PFSK-1 (cell line): Measurements from ENCODE around the gene CALHM3.

Experiments used
- FOXP2 ChIP-seq: optimal IDR thresholded peaks from 2 replicates; pipeline ENCODE3; 2011; ENCODE audit warnings: borderline replicate concordance, control low read depth, inconsistent platforms; ENCODE audit not compliant: insufficient read depth; ENCODE audit errors: extremely low read length, extremely low read depth
- POLR2AphosphoS5 ChIP-seq: IDR thresholded peaks from 2 replicates; pipeline ENCODE4 v1.6.1; 2012; ENCODE audit warnings: low read depth, mild to moderate bottlenecking, control low read depth, low read length, moderate library complexity
- SIN3A ChIP-seq: IDR thresholded peaks from 2 replicates; pipeline ENCODE4 v1.6.1; 2012; ENCODE audit warnings: mild to moderate bottlenecking, low read length, moderate library complexity, borderline replicate concordance; ENCODE audit not compliant: insufficient read depth
- TAF1 ChIP-seq: IDR thresholded peaks from 2 replicates; pipeline ENCODE4 v1.6.1; 2012; ENCODE audit warnings: low read length, control low read depth, borderline replicate concordance; ENCODE audit not compliant: insufficient read depth
- TF ChIP-seq, protein P1 (sequence below), 2 experiments: IDR thresholded peaks; 2 replicates each; pipeline versions ENCODE4 v1.6.1 to v1.8.0; 2011 to 2012; ENCODE audit warnings: low read depth in 2 of 2, low read length in 2 of 2, control low read depth in 1 of 2, inconsistent platforms in 1 of 2, mild to moderate bottlenecking in 1 of 2, moderate library complexity in 1 of 2; ENCODE audit not compliant: insufficient read depth in 1 of 2

Gene CALHM3

GRCh38 chr10:103447187-103447586, 31.9 kb downstream of the CALHM3 start:
- TF ChIP-seq FOXP2 = no peak
- TF ChIP-seq, protein P1, sequence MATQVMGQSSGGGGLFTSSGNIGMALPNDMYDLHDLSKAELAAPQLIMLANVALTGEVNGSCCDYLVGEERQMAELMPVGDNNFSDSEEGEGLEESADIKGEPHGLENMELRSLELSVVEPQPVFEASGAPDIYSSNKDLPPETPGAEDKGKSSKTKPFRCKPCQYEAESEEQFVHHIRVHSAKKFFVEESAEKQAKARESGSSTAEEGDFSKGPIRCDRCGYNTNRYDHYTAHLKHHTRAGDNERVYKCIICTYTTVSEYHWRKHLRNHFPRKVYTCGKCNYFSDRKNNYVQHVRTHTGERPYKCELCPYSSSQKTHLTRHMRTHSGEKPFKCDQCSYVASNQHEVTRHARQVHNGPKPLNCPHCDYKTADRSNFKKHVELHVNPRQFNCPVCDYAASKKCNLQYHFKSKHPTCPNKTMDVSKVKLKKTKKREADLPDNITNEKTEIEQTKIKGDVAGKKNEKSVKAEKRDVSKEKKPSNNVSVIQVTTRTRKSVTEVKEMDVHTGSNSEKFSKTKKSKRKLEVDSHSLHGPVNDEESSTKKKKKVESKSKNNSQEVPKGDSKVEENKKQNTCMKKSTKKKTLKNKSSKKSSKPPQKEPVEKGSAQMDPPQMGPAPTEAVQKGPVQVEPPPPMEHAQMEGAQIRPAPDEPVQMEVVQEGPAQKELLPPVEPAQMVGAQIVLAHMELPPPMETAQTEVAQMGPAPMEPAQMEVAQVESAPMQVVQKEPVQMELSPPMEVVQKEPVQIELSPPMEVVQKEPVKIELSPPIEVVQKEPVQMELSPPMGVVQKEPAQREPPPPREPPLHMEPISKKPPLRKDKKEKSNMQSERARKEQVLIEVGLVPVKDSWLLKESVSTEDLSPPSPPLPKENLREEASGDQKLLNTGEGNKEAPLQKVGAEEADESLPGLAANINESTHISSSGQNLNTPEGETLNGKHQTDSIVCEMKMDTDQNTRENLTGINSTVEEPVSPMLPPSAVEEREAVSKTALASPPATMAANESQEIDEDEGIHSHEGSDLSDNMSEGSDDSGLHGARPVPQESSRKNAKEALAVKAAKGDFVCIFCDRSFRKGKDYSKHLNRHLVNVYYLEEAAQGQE (IDR thresholded peaks at IDR 0.05; ENCODE audit: insufficient read depth in 1 of 2, low read depth in 2 of 2, low read length in 2 of 2) = no peak
- no peak for TF ChIP-seq POLR2AphosphoS5

GRCh38 chr10:103445767-103446567, 33.1 kb downstream of the CALHM3 start:
- TF ChIP-seq FOXP2 = no peak
- TF ChIP-seq, protein P1 (IDR thresholded peaks at IDR 0.05; ENCODE audit: insufficient read depth in 1 of 2, low read depth in 2 of 2, low read length in 2 of 2) = no peak
- TF ChIP-seq POLR2AphosphoS5 = no peak

- TF ChIP-seq SIN3A (no peak), POLR2AphosphoS5 (no peak), FOXP2 (no peak), TAF1 (no peak)
- TF ChIP-seq, protein P1 (IDR thresholded peaks at IDR 0.05; ENCODE audit: insufficient read depth in 1 of 2, low read depth in 2 of 2, low read length in 2 of 2) = no peak
Measured at GRCh38 chr10:103445366-103445765, 33.7 kb downstream of the CALHM3 start.

GRCh38 chr10:103444478-103444877, 34.6 kb downstream of the CALHM3 start:
- TF ChIP-seq POLR2AphosphoS5 (no peak), TAF1 (no peak), FOXP2 (no peak), SIN3A (no peak)
- TF ChIP-seq, protein P1 (IDR thresholded peaks at IDR 0.05; ENCODE audit: insufficient read depth in 1 of 2, low read depth in 2 of 2, low read length in 2 of 2) = no peak

DNA sequence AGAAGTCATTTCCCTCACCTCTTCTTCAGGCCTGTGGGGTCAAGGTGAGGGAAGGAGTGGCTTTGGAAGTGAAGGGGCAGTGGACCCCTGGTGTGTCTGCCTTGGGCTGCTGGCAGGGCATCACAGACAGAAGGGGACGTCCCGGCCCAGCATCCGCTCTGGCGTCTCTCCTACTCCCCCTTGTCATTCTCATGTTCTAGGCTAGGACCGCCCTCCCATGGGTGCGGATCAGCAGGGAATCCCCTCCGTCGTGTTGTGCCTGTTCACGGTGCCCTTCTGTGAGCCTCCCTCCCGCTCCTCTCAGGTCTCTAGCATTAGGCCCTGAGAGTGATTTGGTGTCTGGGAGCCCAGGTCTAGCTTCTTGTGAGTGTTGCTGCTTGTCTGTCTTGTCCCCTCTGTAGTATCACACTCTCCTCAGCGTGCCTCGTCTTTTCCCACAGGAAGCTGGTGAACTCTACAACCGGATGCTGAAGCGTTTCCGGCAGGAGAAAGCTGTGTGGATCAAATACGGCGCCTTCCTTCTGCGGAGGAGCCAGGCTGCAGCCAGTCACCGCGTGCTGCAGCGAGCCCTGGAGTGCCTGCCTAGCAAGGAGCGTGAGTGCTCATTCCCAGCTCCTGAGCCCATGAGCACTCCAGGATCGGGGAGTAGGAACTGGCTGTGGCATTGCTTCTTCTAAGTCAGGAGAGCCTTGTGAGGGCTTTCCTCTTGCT, 35.4 kb downstream of the CALHM3 start:
- TF ChIP-seq FOXP2 = no peak
- no peak for TF ChIP-seq POLR2AphosphoS5
- TF ChIP-seq, protein P1 (IDR thresholded peaks at IDR 0.05; ENCODE audit: insufficient read depth in 1 of 2, low read depth in 2 of 2, low read length in 2 of 2) = no peak
- TF ChIP-seq TAF1 = no peak
- no peak for TF ChIP-seq SIN3A
